ENCODE data around the gene FBH1.

DNA sequence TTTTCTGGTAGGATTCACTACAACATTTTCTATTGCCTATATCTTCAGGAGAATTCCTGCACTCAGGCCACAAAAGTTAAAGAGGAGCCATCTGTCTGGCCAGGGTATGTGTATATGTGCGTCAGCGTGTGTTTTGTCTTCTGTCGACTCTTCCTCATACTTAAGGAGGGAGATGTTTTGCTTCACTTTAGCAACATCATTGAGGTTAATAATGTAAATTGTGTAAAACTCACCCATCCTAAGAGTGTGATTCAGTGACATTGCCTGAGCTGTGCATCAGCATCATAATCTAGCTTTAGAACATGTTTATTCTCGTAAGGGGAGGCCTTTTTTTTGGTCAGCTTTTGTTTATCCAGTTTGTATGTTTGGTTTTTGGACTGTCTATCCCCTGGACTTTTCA is 23.7 kb downstream of the FBH1 start:
- TF ChIP-seq, protein P1, sequence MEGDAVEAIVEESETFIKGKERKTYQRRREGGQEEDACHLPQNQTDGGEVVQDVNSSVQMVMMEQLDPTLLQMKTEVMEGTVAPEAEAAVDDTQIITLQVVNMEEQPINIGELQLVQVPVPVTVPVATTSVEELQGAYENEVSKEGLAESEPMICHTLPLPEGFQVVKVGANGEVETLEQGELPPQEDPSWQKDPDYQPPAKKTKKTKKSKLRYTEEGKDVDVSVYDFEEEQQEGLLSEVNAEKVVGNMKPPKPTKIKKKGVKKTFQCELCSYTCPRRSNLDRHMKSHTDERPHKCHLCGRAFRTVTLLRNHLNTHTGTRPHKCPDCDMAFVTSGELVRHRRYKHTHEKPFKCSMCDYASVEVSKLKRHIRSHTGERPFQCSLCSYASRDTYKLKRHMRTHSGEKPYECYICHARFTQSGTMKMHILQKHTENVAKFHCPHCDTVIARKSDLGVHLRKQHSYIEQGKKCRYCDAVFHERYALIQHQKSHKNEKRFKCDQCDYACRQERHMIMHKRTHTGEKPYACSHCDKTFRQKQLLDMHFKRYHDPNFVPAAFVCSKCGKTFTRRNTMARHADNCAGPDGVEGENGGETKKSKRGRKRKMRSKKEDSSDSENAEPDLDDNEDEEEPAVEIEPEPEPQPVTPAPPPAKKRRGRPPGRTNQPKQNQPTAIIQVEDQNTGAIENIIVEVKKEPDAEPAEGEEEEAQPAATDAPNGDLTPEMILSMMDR (IDR thresholded peaks at IDR 0.05): no peak
- TF ChIP-seq POLR2A (IDR thresholded peaks at IDR 0.05): no peak
